GM12878 (cell line): ENCODE measurements around the gene PGGT1B. TPM values are rescaled to one million over a fixed set of nuclear protein-coding genes. Genes with fewer than 3 reads are reported as not detected.

Experiments
- ATF7 ChIP-seq: fragments of 450-650 bp; IDR thresholded peaks from 2 replicates; pipeline ENCODE4 v1.6.1; 2016; ENCODE audit warnings: low read depth, mild to moderate bottlenecking
- BRCA1 ChIP-seq: IDR thresholded peaks from 2 replicates; pipeline ENCODE4 v1.6.1; 2011; ENCODE audit warnings: low read depth, low read length, improper control_type of control experiment
- CEBPB ChIP-seq, 2 experiments: fragments of 150-350 bp in 1 of 2; IDR thresholded peaks; 2 replicates each; pipeline ENCODE4 v1.6.1; 2012 to 2014; ENCODE audit warnings: low read depth in 2 of 2, low read length in 2 of 2, borderline replicate concordance in 1 of 2, inconsistent platforms in 1 of 2
- CREM ChIP-seq: IDR thresholded peaks from 2 replicates; pipeline ENCODE4 v1.6.1; 2014; ENCODE audit warnings: antibody characterized with exemption, low read depth
- ELK1 ChIP-seq: IDR thresholded peaks from 2 replicates; pipeline ENCODE4 v1.6.1; 2012; ENCODE audit warnings: low read depth, low read length, improper control_type of control experiment
- GATAD2B ChIP-seq: fragments of 450-650 bp; conservative IDR thresholded peaks from 2 replicates; pipeline ENCODE4 v1.6.1; 2017; ENCODE audit warnings: low read depth, mild to moderate bottlenecking, moderate library complexity
- IKZF1 ChIP-seq: fragments of 450-650 bp; conservative IDR thresholded peaks from 2 replicates; pipeline ENCODE4 v1.6.1; 2017; ENCODE audit warnings: antibody characterized with exemption, mild to moderate bottlenecking
- JUND ChIP-seq: IDR thresholded peaks from 2 replicates; pipeline ENCODE4 v1.6.1; 2012; ENCODE audit warnings: low read depth, mild to moderate bottlenecking, low read length, improper control_type of control experiment, moderate library complexity
- KDM1A ChIP-seq: fragments of 200-600 bp; sonication (generic); IDR thresholded peaks from 2 replicates; pipeline ENCODE4 v1.6.1; 2016; ENCODE audit warnings: borderline replicate concordance
- KLF5 ChIP-seq: fragments of 450-650 bp; IDR thresholded peaks from 2 replicates; pipeline ENCODE4 v1.6.1; 2014; ENCODE audit warnings: mild to moderate bottlenecking; ENCODE audit not compliant: partially characterized antibody
- MTA3 ChIP-seq: IDR thresholded peaks from 2 replicates; pipeline ENCODE4 v1.6.1; 2012; ENCODE audit warnings: low read length, inconsistent platforms, borderline replicate concordance
- NFIC ChIP-seq: IDR thresholded peaks from 2 replicates; pipeline ENCODE4 v1.6.1; 2012; ENCODE audit warnings: low read depth, mild to moderate bottlenecking, inconsistent platforms, low read length, moderate library complexity
- NFYB ChIP-seq: IDR thresholded peaks from 2 replicates; pipeline ENCODE4 v1.6.1; 2011; ENCODE audit warnings: low read depth, mild to moderate bottlenecking, low read length, improper control_type of control experiment, moderate library complexity; ENCODE audit not compliant: insufficient read depth
- NKRF ChIP-seq: fragments of 450-650 bp; conservative IDR thresholded peaks from 2 replicates; pipeline ENCODE4 v1.6.1; 2017; ENCODE audit warnings: mild to moderate bottlenecking, moderate library complexity
- POLR2AphosphoS2 ChIP-seq: IDR thresholded peaks from 2 replicates; pipeline ENCODE4 v1.6.1; 2011; ENCODE audit warnings: low read depth, mild to moderate bottlenecking, low read length, improper control_type of control experiment, moderate library complexity
- SMAD1 ChIP-seq: fragments of 450-650 bp; IDR thresholded peaks from 2 replicates; pipeline ENCODE4 v1.6.1; 2018; ENCODE audit warnings: mild to moderate bottlenecking, low read depth; ENCODE audit not compliant: partially characterized antibody
- SREBF1 ChIP-seq: IDR thresholded peaks from 2 replicates; pipeline ENCODE4 v1.6.1; 2012; ENCODE audit warnings: mild to moderate bottlenecking, low read length
- SREBF2 ChIP-seq: IDR thresholded peaks from 2 replicates; pipeline ENCODE4 v1.6.1; 2012; ENCODE audit warnings: mild to moderate bottlenecking, low read length
- YBX1 ChIP-seq: fragments of 450-650 bp; IDR thresholded peaks from 2 replicates; pipeline ENCODE4 v1.6.1; 2016; ENCODE audit warnings: antibody characterized with exemption
- ZBED1 ChIP-seq: IDR thresholded peaks from 2 replicates; pipeline ENCODE4 v1.6.1; 2016; ENCODE audit warnings: borderline replicate concordance
- ZNF207 ChIP-seq: fragments of 450-650 bp; IDR thresholded peaks from 2 replicates; pipeline ENCODE4 v1.6.1; 2014; ENCODE audit warnings: antibody characterized with exemption, mild to moderate bottlenecking, borderline replicate concordance
- ZNF217 ChIP-seq: fragments of 450-650 bp; IDR thresholded peaks from 2 replicates; pipeline ENCODE4 v1.6.1; 2017; ENCODE audit warnings: antibody characterized with exemption, mild to moderate bottlenecking
- ZNF24 ChIP-seq: fragments of 450-650 bp; IDR thresholded peaks from 2 replicates; pipeline ENCODE4 v1.6.1; 2017; ENCODE audit warnings: antibody characterized with exemption, mild to moderate bottlenecking
- polyA plus RNA-seq, 11 experiments: library from polyadenylated mRNA; depleted of rRNA in 4 of 11; unstranded in 6 of 11; stranded (reverse) in 5 of 11; fragments of >200 nt; fragmentation: Nextera tagmentation in 4 of 11; fragmentation: Illumina TruSeq in 1 of 11; extraction: Ambion mirVana in 4 of 11; extraction: Trizol in 1 of 11; gene quantifications; 1 replicate in 1 of 11; 2 replicates in 10 of 11; pipeline versions ENCODE4 v1.2.1 to v1.2.3, GENCODE V29; 2011 to 2016; ENCODE audit warnings: inconsistent platforms in 2 of 11, missing spikeins in 2 of 11, low read depth in 1 of 11
- total RNA-seq, 4 experiments: library from RNA; depleted of rRNA in 3 of 4; stranded (reverse); fragments of >200 nt in 3 of 4; fragmentation: Illumina TruSeq in 1 of 4; extraction: Trizol in 1 of 4; gene quantifications; 2 replicates each; pipeline versions ENCODE4 v1.2.1 to v1.2.3, GENCODE V29; 2013 to 2021
- TF ChIP-seq, protein P1 (sequence below): fragments of 450-650 bp; IDR thresholded peaks from 2 replicates; pipeline ENCODE4 v1.6.1; 2017; ENCODE audit warnings: mild to moderate bottlenecking, moderate library complexity
- TF ChIP-seq, protein P2 (sequence below): fragments of 450-650 bp; IDR thresholded peaks from 2 replicates; pipeline ENCODE4 v1.6.1; 2017; ENCODE audit warnings: borderline replicate concordance

Gene PGGT1B
- total and polyA plus RNA-seq, 10 of the 15 experiments (the other 5 are each of a cell fraction or from before 2014, with no cell fraction given), result 5.0 to 38.4 (median 13.9) TPM

DNA sequence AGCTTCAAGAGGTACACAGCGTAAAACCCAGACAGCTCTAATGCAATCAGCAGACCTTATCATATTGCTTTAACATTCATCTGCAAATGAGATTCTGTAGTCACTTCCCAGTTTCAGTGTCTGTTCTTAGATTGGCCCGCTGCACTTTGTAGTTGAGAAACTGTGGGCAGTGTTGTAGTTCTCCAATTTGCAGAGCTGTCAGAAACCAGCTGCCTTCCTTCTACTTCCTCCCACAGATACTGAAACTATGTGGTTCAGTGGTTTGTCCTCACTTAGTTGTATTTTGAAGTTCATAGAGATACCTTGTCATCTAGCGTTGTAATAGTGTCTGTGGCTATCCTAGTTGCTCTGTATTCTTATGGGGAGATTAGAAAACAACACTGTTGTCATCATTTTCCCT lies 53.4 kb downstream of the PGGT1B start (continued):
- no peak for TF ChIP-seq ELK1
- TF ChIP-seq SREBF2, result no peak
- 0 out of 2 replicates have a peak, but pooled peaks have one; percentile 24 for TF ChIP-seq GATAD2B
- no peak for TF ChIP-seq POLR2AphosphoS2
- TF ChIP-seq ATF7, result peak; percentile 88
- TF ChIP-seq, protein P1, sequence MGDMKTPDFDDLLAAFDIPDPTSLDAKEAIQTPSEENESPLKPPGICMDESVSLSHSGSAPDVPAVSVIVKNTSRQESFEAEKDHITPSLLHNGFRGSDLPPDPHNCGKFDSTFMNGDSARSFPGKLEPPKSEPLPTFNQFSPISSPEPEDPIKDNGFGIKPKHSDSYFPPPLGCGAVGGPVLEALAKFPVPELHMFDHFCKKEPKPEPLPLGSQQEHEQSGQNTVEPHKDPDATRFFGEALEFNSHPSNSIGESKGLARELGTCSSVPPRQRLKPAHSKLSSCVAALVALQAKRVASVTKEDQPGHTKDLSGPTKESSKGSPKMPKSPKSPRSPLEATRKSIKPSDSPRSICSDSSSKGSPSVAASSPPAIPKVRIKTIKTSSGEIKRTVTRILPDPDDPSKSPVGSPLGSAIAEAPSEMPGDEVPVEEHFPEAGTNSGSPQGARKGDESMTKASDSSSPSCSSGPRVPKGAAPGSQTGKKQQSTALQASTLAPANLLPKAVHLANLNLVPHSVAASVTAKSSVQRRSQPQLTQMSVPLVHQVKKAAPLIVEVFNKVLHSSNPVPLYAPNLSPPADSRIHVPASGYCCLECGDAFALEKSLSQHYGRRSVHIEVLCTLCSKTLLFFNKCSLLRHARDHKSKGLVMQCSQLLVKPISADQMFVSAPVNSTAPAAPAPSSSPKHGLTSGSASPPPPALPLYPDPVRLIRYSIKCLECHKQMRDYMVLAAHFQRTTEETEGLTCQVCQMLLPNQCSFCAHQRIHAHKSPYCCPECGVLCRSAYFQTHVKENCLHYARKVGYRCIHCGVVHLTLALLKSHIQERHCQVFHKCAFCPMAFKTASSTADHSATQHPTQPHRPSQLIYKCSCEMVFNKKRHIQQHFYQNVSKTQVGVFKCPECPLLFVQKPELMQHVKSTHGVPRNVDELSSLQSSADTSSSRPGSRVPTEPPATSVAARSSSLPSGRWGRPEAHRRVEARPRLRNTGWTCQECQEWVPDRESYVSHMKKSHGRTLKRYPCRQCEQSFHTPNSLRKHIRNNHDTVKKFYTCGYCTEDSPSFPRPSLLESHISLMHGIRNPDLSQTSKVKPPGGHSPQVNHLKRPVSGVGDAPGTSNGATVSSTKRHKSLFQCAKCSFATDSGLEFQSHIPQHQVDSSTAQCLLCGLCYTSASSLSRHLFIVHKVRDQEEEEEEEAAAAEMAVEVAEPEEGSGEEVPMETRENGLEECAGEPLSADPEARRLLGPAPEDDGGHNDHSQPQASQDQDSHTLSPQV, result no peak
- no peak for TF ChIP-seq KLF5
- peak; percentile 59; the same call in 1 of the 2 replicates for TF ChIP-seq NFYB
- TF ChIP-seq BRCA1, result no peak
- no peak for TF ChIP-seq SREBF1
- no peak for TF ChIP-seq YBX1
- TF ChIP-seq, protein P2, sequence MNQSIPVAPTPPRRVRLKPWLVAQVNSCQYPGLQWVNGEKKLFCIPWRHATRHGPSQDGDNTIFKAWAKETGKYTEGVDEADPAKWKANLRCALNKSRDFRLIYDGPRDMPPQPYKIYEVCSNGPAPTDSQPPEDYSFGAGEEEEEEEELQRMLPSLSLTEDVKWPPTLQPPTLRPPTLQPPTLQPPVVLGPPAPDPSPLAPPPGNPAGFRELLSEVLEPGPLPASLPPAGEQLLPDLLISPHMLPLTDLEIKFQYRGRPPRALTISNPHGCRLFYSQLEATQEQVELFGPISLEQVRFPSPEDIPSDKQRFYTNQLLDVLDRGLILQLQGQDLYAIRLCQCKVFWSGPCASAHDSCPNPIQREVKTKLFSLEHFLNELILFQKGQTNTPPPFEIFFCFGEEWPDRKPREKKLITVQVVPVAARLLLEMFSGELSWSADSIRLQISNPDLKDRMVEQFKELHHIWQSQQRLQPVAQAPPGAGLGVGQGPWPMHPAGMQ, result no peak; the same call in 1 of the 2 replicates
- peak in 1 of 2 experiments; percentile 91; a peak in 2 of 4 replicates for TF ChIP-seq CEBPB (IDR thresholded peaks at IDR 0.05; ENCODE audit: borderline replicate concordance in 1 of 2, low read depth in 2 of 2, low read length in 2 of 2)
- no peak for TF ChIP-seq SMAD1
- TF ChIP-seq IKZF1, result peak; percentile 63
- no peak for TF ChIP-seq JUND
- TF ChIP-seq ZNF207, result no peak
- peak; percentile 88; the same call in 1 of the 2 replicates for TF ChIP-seq ZNF217
- peak; percentile 77 for TF ChIP-seq CREM
- peak; percentile 89; the same call in 1 of the 2 replicates for TF ChIP-seq ZBED1
- no peak for TF ChIP-seq NKRF
- TF ChIP-seq MTA3, result peak; percentile 74; the same call in 1 of the 2 replicates
- peak; percentile 91 for TF ChIP-seq NFIC
- no peak for TF ChIP-seq KDM1A
- TF ChIP-seq ZNF24, result no peak
